Measurements from ENCODE around the gene NTRK1. TPM values are rescaled to one million over a fixed set of nuclear protein-coding genes. Genes with fewer than 3 reads are reported as not detected.

NTRK1 gene
- total and polyA plus RNA-seq, 4 donors = 0.13 to 0.17 (median 0.14) TPM

DNA sequence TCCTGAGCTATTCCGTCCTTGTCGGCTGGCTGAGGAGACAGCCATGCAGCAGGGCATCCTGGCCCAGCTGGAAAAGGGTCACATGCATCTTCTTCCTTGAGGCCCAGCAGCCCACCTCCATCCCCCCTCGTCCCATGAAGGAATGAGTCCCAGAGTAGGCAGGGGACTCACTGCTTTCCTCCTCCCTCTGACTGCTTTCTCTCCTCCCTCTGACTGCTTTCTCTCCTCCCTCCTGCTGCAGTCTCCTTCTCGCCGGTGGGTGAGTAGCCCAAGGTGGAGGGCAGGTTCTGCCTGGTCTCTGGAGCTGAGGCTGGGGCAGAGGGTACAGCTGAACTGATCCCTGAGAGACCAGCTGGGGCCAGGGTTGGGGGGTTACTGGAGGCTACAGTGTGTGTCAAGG lies 13.5 kb downstream of the NTRK1 start:
- no peak for DNase-seq (ENCODE audit: low spot score)
- H3K27me3 ChIP-seq (ENCODE audit: control insufficient read depth in 4 of 4, insufficient read depth in 4 of 4, low read length in 3 of 4) = no peaks in the 10 kb centered on the region
- no peak for TF ChIP-seq EGR1 (IDR thresholded peaks at IDR 0.05; ENCODE audit: low read depth in 2 of 2)
- no peak for TF ChIP-seq YY1 (IDR thresholded peaks at IDR 0.05)
- TF ChIP-seq JUND (IDR thresholded peaks at IDR 0.05) = no peak
- TF ChIP-seq, protein P1, sequence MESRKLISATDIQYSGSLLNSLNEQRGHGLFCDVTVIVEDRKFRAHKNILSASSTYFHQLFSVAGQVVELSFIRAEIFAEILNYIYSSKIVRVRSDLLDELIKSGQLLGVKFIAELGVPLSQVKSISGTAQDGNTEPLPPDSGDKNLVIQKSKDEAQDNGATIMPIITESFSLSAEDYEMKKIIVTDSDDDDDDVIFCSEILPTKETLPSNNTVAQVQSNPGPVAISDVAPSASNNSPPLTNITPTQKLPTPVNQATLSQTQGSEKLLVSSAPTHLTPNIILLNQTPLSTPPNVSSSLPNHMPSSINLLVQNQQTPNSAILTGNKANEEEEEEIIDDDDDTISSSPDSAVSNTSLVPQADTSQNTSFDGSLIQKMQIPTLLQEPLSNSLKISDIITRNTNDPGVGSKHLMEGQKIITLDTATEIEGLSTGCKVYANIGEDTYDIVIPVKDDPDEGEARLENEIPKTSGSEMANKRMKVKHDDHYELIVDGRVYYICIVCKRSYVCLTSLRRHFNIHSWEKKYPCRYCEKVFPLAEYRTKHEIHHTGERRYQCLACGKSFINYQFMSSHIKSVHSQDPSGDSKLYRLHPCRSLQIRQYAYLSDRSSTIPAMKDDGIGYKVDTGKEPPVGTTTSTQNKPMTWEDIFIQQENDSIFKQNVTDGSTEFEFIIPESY (IDR thresholded peaks at IDR 0.05) = no peak
- no peak for TF ChIP-seq HNF4A (conservative IDR thresholded peaks at IDR 0.05)
- TF ChIP-seq, protein P2, sequence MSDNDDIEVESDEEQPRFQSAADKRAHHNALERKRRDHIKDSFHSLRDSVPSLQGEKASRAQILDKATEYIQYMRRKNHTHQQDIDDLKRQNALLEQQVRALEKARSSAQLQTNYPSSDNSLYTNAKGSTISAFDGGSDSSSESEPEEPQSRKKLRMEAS (IDR thresholded peaks at IDR 0.05) = no peak
- TF ChIP-seq FOXA2 (IDR thresholded peaks at IDR 0.05) = no peak
- TF ChIP-seq RAD21 (IDR thresholded peaks at IDR 0.05) = no peak
- no peak for TF ChIP-seq GABPA (IDR thresholded peaks at IDR 0.05 in 1 of 2, conservative IDR thresholded peaks at IDR 0.05 in 1 of 2)
- no peak for TF ChIP-seq SP1 (IDR thresholded peaks at IDR 0.05)
- TF ChIP-seq HNF4G (IDR thresholded peaks at IDR 0.05) = no peak
- TF ChIP-seq, protein P3, sequence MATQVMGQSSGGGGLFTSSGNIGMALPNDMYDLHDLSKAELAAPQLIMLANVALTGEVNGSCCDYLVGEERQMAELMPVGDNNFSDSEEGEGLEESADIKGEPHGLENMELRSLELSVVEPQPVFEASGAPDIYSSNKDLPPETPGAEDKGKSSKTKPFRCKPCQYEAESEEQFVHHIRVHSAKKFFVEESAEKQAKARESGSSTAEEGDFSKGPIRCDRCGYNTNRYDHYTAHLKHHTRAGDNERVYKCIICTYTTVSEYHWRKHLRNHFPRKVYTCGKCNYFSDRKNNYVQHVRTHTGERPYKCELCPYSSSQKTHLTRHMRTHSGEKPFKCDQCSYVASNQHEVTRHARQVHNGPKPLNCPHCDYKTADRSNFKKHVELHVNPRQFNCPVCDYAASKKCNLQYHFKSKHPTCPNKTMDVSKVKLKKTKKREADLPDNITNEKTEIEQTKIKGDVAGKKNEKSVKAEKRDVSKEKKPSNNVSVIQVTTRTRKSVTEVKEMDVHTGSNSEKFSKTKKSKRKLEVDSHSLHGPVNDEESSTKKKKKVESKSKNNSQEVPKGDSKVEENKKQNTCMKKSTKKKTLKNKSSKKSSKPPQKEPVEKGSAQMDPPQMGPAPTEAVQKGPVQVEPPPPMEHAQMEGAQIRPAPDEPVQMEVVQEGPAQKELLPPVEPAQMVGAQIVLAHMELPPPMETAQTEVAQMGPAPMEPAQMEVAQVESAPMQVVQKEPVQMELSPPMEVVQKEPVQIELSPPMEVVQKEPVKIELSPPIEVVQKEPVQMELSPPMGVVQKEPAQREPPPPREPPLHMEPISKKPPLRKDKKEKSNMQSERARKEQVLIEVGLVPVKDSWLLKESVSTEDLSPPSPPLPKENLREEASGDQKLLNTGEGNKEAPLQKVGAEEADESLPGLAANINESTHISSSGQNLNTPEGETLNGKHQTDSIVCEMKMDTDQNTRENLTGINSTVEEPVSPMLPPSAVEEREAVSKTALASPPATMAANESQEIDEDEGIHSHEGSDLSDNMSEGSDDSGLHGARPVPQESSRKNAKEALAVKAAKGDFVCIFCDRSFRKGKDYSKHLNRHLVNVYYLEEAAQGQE (IDR thresholded peaks at IDR 0.05) = no peak
- no peak for TF ChIP-seq NR2F2 (IDR thresholded peaks at IDR 0.05)

DNA sequence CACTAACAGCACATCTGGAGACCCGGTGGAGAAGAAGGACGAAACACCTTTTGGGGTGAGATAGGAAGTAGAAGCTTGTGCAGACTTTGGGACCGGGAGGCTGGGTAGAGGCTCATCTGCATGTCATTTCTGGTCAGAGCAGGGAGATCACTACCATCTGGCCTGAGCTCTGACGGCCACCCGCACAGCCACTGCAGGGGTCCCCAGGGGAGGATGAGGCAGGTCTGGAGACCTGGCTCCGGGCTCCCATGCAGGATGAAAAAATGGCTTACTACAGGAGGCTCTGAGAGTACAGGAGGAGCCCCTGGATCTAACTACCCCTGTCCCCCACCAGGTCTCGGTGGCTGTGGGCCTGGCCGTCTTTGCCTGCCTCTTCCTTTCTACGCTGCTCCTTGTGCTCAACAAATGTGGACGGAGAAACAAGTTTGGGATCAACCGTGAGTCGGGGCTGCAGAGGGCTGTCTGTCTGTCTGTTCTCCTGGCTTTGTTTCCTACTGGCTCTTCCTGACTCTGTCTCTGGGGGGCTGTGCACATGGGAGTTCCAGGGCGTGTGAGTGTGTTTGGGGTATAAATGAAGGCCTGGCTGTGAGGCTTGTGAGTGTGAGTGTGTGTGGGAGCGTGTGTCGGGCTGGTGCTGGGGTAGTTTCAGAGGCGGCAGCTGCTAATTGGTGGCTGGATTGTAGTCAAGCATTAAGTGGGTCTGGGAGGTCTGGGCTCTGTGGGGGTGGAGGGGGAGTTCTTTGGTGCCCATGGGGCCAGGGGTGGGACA lies 14.1 kb downstream of the NTRK1 start:
- no peaks in the 10 kb centered on the region for H3K27me3 ChIP-seq (ENCODE audit: control insufficient read depth in 4 of 4, insufficient read depth in 4 of 4, low read length in 3 of 4)
- no peaks in the 10 kb centered on the region for H3K36me3 ChIP-seq (ENCODE audit: control insufficient read depth in 4 of 4, insufficient read depth in 3 of 4, low read depth in 1 of 4, low read length in 3 of 4)
- no peaks in the 10 kb centered on the region for H3K9me3 ChIP-seq (ENCODE audit: control insufficient read depth in 4 of 4, low read length in 3 of 4)
- DNase-seq (ENCODE audit: low spot score) = no peak
- H3K4me1 ChIP-seq (ENCODE audit: control insufficient read depth in 4 of 4, insufficient read depth in 4 of 4, low read length in 3 of 4) = no peaks in the 10 kb centered on the region
- no peak overlapping the region for H3K27ac ChIP-seq (ENCODE audit: low read depth in 1 of 2, low read length in 2 of 2)
- WGBS = 82% methylated on average over 16 of the region's 16 CpGs
- H3K4me3 ChIP-seq (ENCODE audit: low read depth in 1 of 3, low read length in 3 of 3) = no peak overlapping the region
- no peak overlapping the region for H3K9ac ChIP-seq (ENCODE audit: low read depth in 1 of 2, low read length in 2 of 2)
- TF ChIP-seq, protein P2 (IDR thresholded peaks at IDR 0.05) = no peak
- TF ChIP-seq RAD21 (IDR thresholded peaks at IDR 0.05) = no peak
- no peak for TF ChIP-seq GABPA (IDR thresholded peaks at IDR 0.05 in 1 of 2, conservative IDR thresholded peaks at IDR 0.05 in 1 of 2)
- TF ChIP-seq SP1 (IDR thresholded peaks at IDR 0.05) = no peak
- TF ChIP-seq, protein P1 (IDR thresholded peaks at IDR 0.05) = no peak
- TF ChIP-seq, protein P4, sequence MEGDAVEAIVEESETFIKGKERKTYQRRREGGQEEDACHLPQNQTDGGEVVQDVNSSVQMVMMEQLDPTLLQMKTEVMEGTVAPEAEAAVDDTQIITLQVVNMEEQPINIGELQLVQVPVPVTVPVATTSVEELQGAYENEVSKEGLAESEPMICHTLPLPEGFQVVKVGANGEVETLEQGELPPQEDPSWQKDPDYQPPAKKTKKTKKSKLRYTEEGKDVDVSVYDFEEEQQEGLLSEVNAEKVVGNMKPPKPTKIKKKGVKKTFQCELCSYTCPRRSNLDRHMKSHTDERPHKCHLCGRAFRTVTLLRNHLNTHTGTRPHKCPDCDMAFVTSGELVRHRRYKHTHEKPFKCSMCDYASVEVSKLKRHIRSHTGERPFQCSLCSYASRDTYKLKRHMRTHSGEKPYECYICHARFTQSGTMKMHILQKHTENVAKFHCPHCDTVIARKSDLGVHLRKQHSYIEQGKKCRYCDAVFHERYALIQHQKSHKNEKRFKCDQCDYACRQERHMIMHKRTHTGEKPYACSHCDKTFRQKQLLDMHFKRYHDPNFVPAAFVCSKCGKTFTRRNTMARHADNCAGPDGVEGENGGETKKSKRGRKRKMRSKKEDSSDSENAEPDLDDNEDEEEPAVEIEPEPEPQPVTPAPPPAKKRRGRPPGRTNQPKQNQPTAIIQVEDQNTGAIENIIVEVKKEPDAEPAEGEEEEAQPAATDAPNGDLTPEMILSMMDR (IDR thresholded peaks at IDR 0.05; ENCODE audit: low read depth, low read length, missing input control) = no peak
- no peak for TF ChIP-seq HNF4A (conservative IDR thresholded peaks at IDR 0.05)
- TF ChIP-seq FOXA2 (IDR thresholded peaks at IDR 0.05) = no peak
- TF ChIP-seq RXRA (IDR thresholded peaks at IDR 0.05) = no peak
- TF ChIP-seq TAF1 (conservative IDR thresholded peaks at IDR 0.05) = no peak
- no peak for TF ChIP-seq EGR1 (IDR thresholded peaks at IDR 0.05; ENCODE audit: low read depth in 2 of 2)
- TF ChIP-seq, protein P3 (IDR thresholded peaks at IDR 0.05) = no peak
- TF ChIP-seq JUND (IDR thresholded peaks at IDR 0.05) = no peak
- no peak for TF ChIP-seq YY1 (IDR thresholded peaks at IDR 0.05)

More for the DNA sequence above, 13.5 kb downstream of the NTRK1 start:
- Histone ChIP-seq H3K9me3 (ENCODE audit: control insufficient read depth in 4 of 4, low read length in 3 of 4) (no peaks in the 10 kb centered on the region), H3K36me3 (ENCODE audit: control insufficient read depth in 4 of 4, insufficient read depth in 3 of 4, low read depth in 1 of 4, low read length in 3 of 4) (no peaks in the 10 kb centered on the region), H3K4me3 (ENCODE audit: low read depth in 1 of 3, low read length in 3 of 3) (no peak overlapping the region), H3K9ac (ENCODE audit: low read depth in 1 of 2, low read length in 2 of 2) (no peak overlapping the region), H3K4me1 (ENCODE audit: control insufficient read depth in 4 of 4, insufficient read depth in 4 of 4, low read length in 3 of 4) (no peaks in the 10 kb centered on the region), H3K27ac (ENCODE audit: low read depth in 1 of 2, low read length in 2 of 2) (no peak overlapping the region)
- 79% methylated on average over 5 of the region's 5 CpGs for WGBS

Measured in liver (tissue), 9 donors.